Epithelial cell of umbilical artery (primary cell): Measurements from ENCODE around the gene POLE3. TPM values are rescaled to one million over a fixed set of nuclear protein-coding genes. Genes with fewer than 3 reads are reported as not detected.

Experiments
- total RNA-seq: library from RNA; depleted of rRNA; stranded (reverse); fragments of >200 nt; gene quantifications from 2 replicates; pipeline ENCODE4 v1.2.3, GENCODE V29; 2014

Gene POLE3
- total RNA-seq: 63.0 and 91.5 TPM in 2 replicates

DNA sequence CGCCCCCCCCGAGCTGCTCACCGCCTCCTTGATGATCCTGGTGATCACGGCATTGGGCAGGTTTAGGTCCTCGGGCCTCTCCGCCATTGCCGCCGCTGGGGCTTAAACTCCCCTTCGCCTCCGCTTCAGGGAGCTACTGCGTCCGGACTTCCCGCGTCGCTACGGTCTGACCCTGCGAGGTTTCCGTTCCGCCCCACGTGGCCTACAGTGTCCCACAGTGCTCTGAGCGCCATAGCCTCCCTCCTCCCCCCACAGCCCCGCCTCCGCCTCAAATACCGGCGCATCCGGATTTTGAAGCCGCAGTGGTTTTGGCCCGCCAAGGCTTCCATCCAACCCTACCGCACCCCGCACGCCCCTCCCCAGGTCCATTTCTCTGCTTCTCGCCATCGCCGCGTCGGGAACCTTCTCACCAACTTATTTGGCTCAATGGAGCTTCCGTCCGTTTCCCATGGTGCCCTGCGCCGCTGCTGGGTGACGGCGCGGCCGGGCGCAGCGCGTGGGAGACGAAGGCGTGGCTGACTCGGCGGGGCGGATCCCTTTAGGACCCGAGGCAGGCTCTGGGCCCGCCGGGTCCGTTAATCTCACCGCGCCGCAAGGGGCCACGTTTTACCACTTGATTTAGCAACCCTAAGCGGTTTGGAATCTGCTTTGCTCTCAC lies at the start of gene POLE3, which contains the start of gene C9orf43:
TSS of gene POLE3 (minus strand) at position 469 of the 658 bp plus-strand sequence. CDS start at position 87, 382 bp downstream.
TSS of gene C9orf43 (plus strand) at position 541 of the 658 bp plus-strand sequence. CDS start 2,747 bp downstream, outside the sequence.

DNA sequence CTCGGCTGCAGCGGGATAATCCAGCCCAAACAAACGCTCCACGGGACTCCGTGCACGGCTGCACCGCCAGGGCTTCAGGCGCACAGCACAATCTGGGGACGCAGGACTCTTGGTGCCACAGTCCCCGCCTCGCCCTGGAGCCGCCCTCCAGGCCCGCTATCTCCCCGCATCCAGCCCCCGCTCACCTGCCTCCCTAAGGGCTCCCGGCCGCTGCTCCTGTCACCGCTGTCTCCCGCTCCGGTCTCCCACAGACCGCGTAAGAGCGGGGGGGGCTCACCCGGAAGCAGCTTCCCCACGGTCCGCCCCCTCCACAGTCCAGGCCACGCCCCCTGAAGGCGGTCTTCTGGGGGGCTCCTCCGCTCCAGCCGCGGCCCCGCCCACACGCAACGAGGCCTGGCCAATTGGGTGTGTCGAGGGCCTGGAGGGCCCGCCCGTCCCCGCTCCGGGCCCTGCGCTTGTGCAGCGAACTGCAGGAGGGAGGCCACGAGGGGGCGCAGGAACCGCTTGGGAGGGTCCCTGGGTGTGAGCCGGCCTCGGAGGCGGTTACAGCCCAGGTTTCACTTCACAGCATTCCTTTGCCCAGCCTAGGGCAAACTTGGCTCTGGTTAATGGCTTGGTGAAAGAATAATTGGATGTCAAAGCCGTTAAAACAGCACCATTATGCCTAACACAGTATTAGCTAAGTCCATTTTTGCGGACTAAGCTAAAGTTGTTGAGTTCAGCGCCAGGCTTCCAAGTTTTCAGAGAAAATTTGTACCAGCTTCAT lies 9.3 kb downstream of the POLE3 start, which contains the start of gene ALAD:
TSS of gene ALAD (minus strand) at position 258 of the 766 bp plus-strand sequence. CDS start 7,725 bp downstream, outside the sequence.

GRCh38 chr9:113376634-113377567 lies 33.6 kb downstream of the POLE3 start, which contains the start of gene HDHD3:
Gene HDHD3 (minus strand): TSS chr9:113376986. CDS start chr9:113374354, 2,632 bp downstream.

Other genes starting within 250 kb of the POLE3 start
- 9.7 and 17.0 TPM in 2 replicates for gene FKBP15, start 189.4 kb downstream of the POLE3 start, total RNA-seq
- 14.6 and 21.3 TPM in 2 replicates for gene SLC31A1, start 189.1 kb downstream of the POLE3 start, total RNA-seq
- gene CDC26, start 135.1 kb downstream of the POLE3 start, total RNA-seq: 76.7 and 98.0 TPM in 2 replicates
- 27.0 and 38.0 TPM in 2 replicates for gene PRPF4, start 135.0 kb downstream of the POLE3 start, total RNA-seq
- not detected in 2 replicates for gene RNF183, start 107.3 kb downstream of the POLE3 start, total RNA-seq
- 0.32 and 0.46 TPM in 2 replicates for gene WDR31, start 70.4 kb downstream of the POLE3 start, total RNA-seq
- gene BSPRY, start 61.1 kb downstream of the POLE3 start, total RNA-seq: not detected in 2 replicates
- gene HDHD3, start 33.7 kb downstream of the POLE3 start, total RNA-seq: 7.8 and 8.8 TPM in 2 replicates
- 14.3 and 15.2 TPM in 2 replicates for gene ALAD, start 9.4 kb downstream of the POLE3 start, total RNA-seq
- gene C9orf43, start 72 bp upstream of the POLE3 start, total RNA-seq: 0.15 and 0.32 TPM in 2 replicates
- gene RGS3, start 53.1 kb upstream of the POLE3 start, total RNA-seq: 321 and 369 TPM in 2 replicates